ENCODE data around the gene RHBDD3.

Gene RHBDD3

DNA sequence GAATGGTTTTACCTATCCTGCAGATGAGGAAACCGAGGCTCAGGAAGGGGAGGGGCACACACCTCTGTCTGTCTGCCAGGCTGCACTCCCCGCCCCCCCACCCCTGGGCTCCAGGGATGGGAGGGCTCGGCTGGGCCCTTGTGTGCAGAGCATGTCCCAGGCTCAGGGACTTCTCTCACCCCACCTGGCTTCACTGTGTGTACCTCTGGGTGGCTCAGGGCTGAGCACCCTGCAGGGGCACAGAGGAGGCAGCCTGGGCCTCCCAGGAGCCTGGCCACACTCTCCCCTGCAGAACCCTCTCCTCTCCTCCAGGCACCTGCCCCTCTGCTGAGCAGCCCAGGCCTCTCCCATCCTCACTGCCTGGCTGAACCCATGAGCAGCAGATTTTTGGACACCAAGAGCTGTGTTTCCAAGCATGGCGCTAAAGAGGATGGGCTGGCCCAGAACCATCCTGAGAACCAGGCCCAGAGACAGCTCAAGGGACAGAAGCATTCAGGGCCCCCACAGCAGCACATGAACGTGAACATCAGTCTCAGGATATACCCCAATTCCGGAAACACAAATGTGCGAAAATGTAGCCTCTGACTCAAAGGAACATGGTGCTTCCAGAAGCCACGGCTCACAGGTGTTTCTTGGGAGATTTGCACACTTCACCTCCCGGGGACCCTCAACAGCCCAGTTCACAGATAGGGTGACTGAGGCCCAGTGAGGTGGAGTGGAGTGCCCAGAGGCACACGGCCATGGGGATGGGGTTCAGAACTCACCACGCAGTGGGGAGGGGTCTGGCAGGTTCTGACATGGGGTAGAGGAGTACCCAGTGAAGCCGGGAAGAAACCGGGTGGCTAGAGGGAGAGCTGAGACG, 51.5 kb downstream of the RHBDD3 start:
- no peak overlapping the region for H3K4me3 Mint-ChIP-seq
- no peaks in the 10 kb centered on the region for H3K9me3 Mint-ChIP-seq
- TF ChIP-seq, protein P1, sequence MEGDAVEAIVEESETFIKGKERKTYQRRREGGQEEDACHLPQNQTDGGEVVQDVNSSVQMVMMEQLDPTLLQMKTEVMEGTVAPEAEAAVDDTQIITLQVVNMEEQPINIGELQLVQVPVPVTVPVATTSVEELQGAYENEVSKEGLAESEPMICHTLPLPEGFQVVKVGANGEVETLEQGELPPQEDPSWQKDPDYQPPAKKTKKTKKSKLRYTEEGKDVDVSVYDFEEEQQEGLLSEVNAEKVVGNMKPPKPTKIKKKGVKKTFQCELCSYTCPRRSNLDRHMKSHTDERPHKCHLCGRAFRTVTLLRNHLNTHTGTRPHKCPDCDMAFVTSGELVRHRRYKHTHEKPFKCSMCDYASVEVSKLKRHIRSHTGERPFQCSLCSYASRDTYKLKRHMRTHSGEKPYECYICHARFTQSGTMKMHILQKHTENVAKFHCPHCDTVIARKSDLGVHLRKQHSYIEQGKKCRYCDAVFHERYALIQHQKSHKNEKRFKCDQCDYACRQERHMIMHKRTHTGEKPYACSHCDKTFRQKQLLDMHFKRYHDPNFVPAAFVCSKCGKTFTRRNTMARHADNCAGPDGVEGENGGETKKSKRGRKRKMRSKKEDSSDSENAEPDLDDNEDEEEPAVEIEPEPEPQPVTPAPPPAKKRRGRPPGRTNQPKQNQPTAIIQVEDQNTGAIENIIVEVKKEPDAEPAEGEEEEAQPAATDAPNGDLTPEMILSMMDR (IDR thresholded peaks at IDR 0.05; ENCODE audit: unreplicated experiment in 3 of 3), result no peak
- peaks cover 3% of the 10 kb centered on the region for H3K27me3 Mint-ChIP-seq (ENCODE audit: low read depth)
- peaks cover 10% of the 10 kb centered on the region for H3K4me1 Mint-ChIP-seq
- no peaks in the 10 kb centered on the region for H3K36me3 Mint-ChIP-seq (ENCODE audit: low read depth)
- no peak overlapping the region for H3K27ac Mint-ChIP-seq

DNA sequence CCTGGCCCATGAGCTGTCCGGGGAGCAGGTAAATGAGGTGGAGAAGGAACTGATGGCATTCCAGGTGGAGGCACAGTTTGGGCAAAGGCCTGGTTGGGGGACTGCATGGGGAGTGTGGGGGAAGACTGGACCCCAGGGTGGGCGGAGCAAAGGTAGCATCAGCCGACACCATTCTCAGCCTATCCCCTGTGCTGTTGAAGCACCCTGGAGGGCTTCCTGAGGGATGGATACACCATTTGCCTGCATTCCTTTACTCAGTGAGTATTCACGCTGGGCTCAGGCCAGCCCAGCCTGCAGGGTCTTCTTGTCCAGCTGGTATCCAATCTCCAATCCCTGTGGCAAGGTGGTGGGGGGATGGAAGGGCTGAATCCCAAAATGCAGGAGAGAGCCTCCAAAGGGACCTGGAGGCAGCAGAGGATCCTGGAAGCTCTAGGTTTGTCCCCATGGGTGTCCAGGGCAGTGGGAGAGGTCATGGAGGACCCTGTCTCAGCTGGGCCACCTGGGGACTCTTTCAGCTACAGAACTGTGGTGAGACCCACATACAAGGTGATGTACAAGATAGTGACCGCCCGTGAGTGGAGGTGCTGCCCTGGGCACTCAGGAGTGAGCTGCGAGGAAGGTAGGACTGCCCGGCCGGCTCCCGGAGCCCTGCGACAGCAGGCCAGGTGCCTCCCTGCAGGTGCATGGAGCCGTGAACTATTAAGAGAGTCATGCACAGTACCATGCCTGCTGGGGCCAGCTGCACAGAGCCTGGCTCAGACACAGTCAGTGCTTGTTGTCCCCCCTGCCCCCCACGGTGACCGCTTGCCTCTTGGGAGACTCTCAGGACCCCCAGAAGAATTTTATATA, 52.5 kb downstream of the RHBDD3 start:
- H3K4me3 Mint-ChIP-seq, result no peak overlapping the region
- H3K36me3 Mint-ChIP-seq (ENCODE audit: low read depth), result no peaks in the 10 kb centered on the region
- no peaks in the 10 kb centered on the region for H3K9me3 Mint-ChIP-seq
- H3K27ac Mint-ChIP-seq, result peak overlapping the region in 2 of 3 experiments; percentile 42 to 76
- TF ChIP-seq, protein P1 (IDR thresholded peaks at IDR 0.05; ENCODE audit: unreplicated experiment in 3 of 3), result no peak
- peaks cover 3% of the 10 kb centered on the region for H3K27me3 Mint-ChIP-seq (ENCODE audit: low read depth)
- H3K4me1 Mint-ChIP-seq, result peaks cover 7% of the 10 kb centered on the region

DNA sequence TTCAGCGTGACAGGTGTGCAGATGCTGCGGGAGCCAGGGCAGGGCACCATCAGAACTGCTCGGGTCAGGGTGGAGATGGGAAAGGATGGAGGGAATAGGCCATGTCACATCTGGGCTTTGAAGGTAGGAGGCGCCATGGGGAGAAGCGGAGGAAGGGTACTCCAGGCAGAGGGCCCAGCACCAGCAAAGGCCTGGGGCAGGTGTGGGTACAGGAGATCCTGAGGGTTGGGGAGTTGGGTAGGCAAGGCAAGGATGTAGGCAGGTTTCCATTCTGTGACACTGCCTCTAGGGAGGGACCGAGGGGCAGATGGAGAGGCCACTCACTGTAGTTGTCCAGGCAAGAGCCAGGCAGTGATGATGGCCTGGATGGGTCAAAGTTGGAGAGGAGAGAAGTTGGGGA, 53.5 kb downstream of the RHBDD3 start:
- H3K27ac Mint-ChIP-seq, result peak overlapping the region in 2 of 3 experiments; percentile 11 to 53
- TF ChIP-seq, protein P1 (IDR thresholded peaks at IDR 0.05; ENCODE audit: unreplicated experiment in 3 of 3), result no peak
- peaks cover 8% of the 10 kb centered on the region for H3K27me3 Mint-ChIP-seq (ENCODE audit: low read depth)
- H3K9me3 Mint-ChIP-seq, result no peaks in the 10 kb centered on the region
- peaks cover 5% of the 10 kb centered on the region for H3K4me1 Mint-ChIP-seq
- no peaks in the 10 kb centered on the region for H3K36me3 Mint-ChIP-seq (ENCODE audit: low read depth)
- no peak overlapping the region for H3K4me3 Mint-ChIP-seq

DNA sequence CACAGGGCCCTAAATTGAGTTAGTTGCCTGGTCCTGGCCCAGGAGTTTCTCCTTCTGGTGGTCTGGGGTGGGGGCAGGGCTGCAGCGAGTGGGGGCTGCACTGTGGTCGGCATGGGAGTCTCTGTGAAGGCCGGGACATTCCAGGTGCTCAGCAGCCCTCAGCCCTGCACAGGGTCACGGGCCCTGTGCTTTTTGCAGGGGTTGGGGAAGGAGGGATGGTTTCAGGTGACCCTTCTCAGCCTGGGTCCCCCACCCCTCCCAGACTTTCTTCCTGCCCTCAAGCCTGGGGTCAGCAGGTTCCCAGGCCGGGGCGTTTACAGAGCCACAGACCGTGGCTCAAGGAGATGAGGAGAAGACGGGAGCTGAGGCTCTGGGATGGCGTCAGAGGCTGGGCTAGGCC, 54.3 kb downstream of the RHBDD3 start:
- H3K27ac Mint-ChIP-seq, result peak overlapping the region in 1 of 3 experiments; percentile 53
- peaks cover 8% of the 10 kb centered on the region for H3K27me3 Mint-ChIP-seq (ENCODE audit: low read depth)
- H3K4me3 Mint-ChIP-seq, result no peak overlapping the region
- peaks cover 5% of the 10 kb centered on the region for H3K4me1 Mint-ChIP-seq
- H3K36me3 Mint-ChIP-seq (ENCODE audit: low read depth), result no peaks in the 10 kb centered on the region
- H3K9me3 Mint-ChIP-seq, result no peaks in the 10 kb centered on the region
- TF ChIP-seq, protein P1 (IDR thresholded peaks at IDR 0.05; ENCODE audit: unreplicated experiment in 3 of 3), result no peak

DNA sequence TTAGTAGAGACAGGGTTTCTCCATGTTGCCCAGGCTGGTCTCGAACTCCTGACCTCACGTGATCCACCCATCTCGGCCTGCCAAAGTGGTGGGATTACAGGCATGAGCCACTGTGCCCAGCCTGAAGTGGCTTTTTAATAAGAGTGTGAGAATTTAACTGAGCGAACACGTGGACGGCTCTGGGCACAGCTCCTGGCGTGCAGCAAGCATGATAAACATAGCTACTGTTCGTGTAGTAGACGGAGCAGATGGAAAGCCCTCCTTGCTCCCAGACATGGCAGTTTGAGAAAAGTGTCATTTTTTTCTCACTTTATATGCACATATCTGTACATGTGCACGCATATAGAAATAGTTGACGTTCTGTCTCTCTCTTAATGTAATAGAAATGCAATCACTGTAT, 55.0 kb downstream of the RHBDD3 start:
- no peak overlapping the region for H3K4me3 Mint-ChIP-seq
- H3K4me1 Mint-ChIP-seq, result peaks cover 5% of the 10 kb centered on the region
- peaks cover 8% of the 10 kb centered on the region for H3K27me3 Mint-ChIP-seq (ENCODE audit: low read depth)
- no peaks in the 10 kb centered on the region for H3K9me3 Mint-ChIP-seq
- peak overlapping the region in 2 of 3 experiments; percentile 10 to 53 for H3K27ac Mint-ChIP-seq
- H3K36me3 Mint-ChIP-seq (ENCODE audit: low read depth), result no peaks in the 10 kb centered on the region
- TF ChIP-seq, protein P1 (IDR thresholded peaks at IDR 0.05; ENCODE audit: unreplicated experiment in 3 of 3), result no peak

All from nephron (organoid).